IMR-90 (cell line): ENCODE data around the gene CAMK2D. TPM values are rescaled to one million over a fixed set of nuclear protein-coding genes. Genes with fewer than 3 reads are reported as not detected.

Source experiments
- ATAC-seq: fragments of 200-7000 bp; cut with Tn5 transposase; 2 replicates; pipeline ENCODE4 v1.9.1; 2020; ENCODE audit warnings: low read depth, mild to moderate bottlenecking, moderate library complexity
- BruUV-seq: library from RNA; stranded (reverse); fragments of 400-500 nt; replicated peaks from 2 replicates; lab custom pipeline; 2021; lab: Mats Ljungman, UMichigan
- CTCF ChIA-PET: fragments of 300-600 bp; formaldehyde crosslinking; extraction: SDS; loops from one replicate; lab custom pipeline; 2021; ENCODE audit warnings: antibody characterized with exemption; lab: Yijun Ruan, JAX
- POLR2A ChIA-PET: fragments of 300-600 bp; sonication (Branson Sonifier 250); formaldehyde crosslinking; loops from one replicate; lab custom pipeline; 2022; ENCODE audit warnings: antibody characterized with exemption; ENCODE audit not compliant: unreplicated experiment; lab: Charles Lee
- DNase-seq: peaks from one replicate; pipeline ENCODE4 v3.0.0; 2013
- H2AFZ ChIP-seq: replicated peaks from 2 replicates; pipeline ENCODE3; 2013; ENCODE audit warnings: low read length, mild to moderate bottlenecking; ENCODE audit not compliant: poor library complexity
- H2AK5ac ChIP-seq: 2 replicates; pipeline ENCODE4 v1.6.1; 2013; ENCODE audit warnings: low read depth, low read length, inconsistent platforms
- H2AK9ac ChIP-seq: replicated peaks from 2 replicates; pipeline ENCODE3; 2013; ENCODE audit warnings: mild to moderate bottlenecking, low read depth, low read length, moderate library complexity; ENCODE audit not compliant: poor library complexity
- H2BK120ac ChIP-seq: 2 replicates; pipeline ENCODE4 v1.6.1; 2013; ENCODE audit warnings: low read depth, low read length, inconsistent platforms
- H2BK15ac ChIP-seq: 3 replicates; pipeline ENCODE4 v1.6.1; 2013; ENCODE audit warnings: low read depth, low read length, inconsistent platforms
- H2BK20ac ChIP-seq: 2 replicates; pipeline ENCODE4 v1.6.1; 2013; ENCODE audit warnings: low read depth, mild to moderate bottlenecking, inconsistent platforms, low read length, moderate library complexity
- H2BK5ac ChIP-seq: 2 replicates; pipeline ENCODE4 v1.6.1; 2013; ENCODE audit warnings: mild to moderate bottlenecking, low read depth, low read length, inconsistent platforms; ENCODE audit not compliant: poor library complexity, severe bottlenecking
- H3K14ac ChIP-seq: replicated peaks from 2 replicates; pipeline ENCODE4 v1.6.1; 2013; ENCODE audit warnings: low read depth, low read length, inconsistent platforms
- H3K18ac ChIP-seq: 2 replicates; pipeline ENCODE4 v1.6.1; 2013; ENCODE audit warnings: low read depth, low read length, control low read depth
- H3K23ac ChIP-seq: 2 replicates; pipeline ENCODE4 v1.6.1; 2013; ENCODE audit warnings: low read depth, low read length, inconsistent platforms
- H3K27ac ChIP-seq: 2 replicates; pipeline ENCODE4 v1.5.1; 2013; ENCODE audit warnings: mild to moderate bottlenecking, control low read depth, low read length; ENCODE audit not compliant: insufficient read depth
- H3K27me3 ChIP-seq: 2 replicates; pipeline ENCODE4 v1.6.1; 2013; ENCODE audit warnings: low read length; ENCODE audit not compliant: control insufficient read depth, insufficient read depth
- H3K36me3 ChIP-seq: 2 replicates; pipeline ENCODE4 v1.6.1; 2013; ENCODE audit warnings: low read length, mixed read lengths; ENCODE audit not compliant: control insufficient read depth, insufficient read depth
- H3K4ac ChIP-seq: 2 replicates; pipeline ENCODE4 v1.6.1; 2013; ENCODE audit warnings: low read depth, low read length, inconsistent platforms
- H3K4me1 ChIP-seq: 2 replicates; pipeline ENCODE4 v1.6.1; 2013; ENCODE audit warnings: low read length, mixed read lengths; ENCODE audit not compliant: control insufficient read depth, insufficient read depth
- H3K4me2 ChIP-seq: 2 replicates; pipeline ENCODE4 v1.6.1; 2013; ENCODE audit warnings: low read depth, mild to moderate bottlenecking, control low read depth, low read length, moderate library complexity
- H3K4me3 ChIP-seq: 2 replicates; pipeline ENCODE4 v1.5.1; 2013; ENCODE audit warnings: low read depth, mild to moderate bottlenecking, control low read depth, low read length, moderate library complexity; ENCODE audit not compliant: insufficient read depth
- H3K56ac ChIP-seq: 2 replicates; pipeline ENCODE4 v1.6.1; 2013; ENCODE audit warnings: low read length, inconsistent platforms; ENCODE audit not compliant: insufficient read depth; ENCODE audit errors: extremely low read depth
- H3K79me1 ChIP-seq, 2 experiments: 2 replicates each; pipeline ENCODE4 v1.6.1; 2013; ENCODE audit warnings: low read length in 2 of 2, inconsistent platforms in 1 of 2, low read depth in 1 of 2
- H3K9ac ChIP-seq: 2 replicates; pipeline ENCODE4 v1.6.1; 2013; ENCODE audit warnings: low read depth, low read length, control low read depth
- H3K9me1 ChIP-seq: 2 replicates; pipeline ENCODE4 v1.6.1; 2013; ENCODE audit warnings: low read length, inconsistent platforms; ENCODE audit not compliant: insufficient read depth
- H3K9me3 ChIP-seq: 2 replicates; pipeline ENCODE4 v1.6.1; 2013; ENCODE audit warnings: low read length; ENCODE audit not compliant: control insufficient read depth, insufficient read depth
- H4K20me1 ChIP-seq: 2 replicates; pipeline ENCODE4 v1.6.1; 2013; ENCODE audit warnings: low read length, inconsistent platforms; ENCODE audit not compliant: insufficient read depth
- H4K5ac ChIP-seq: 2 replicates; pipeline ENCODE4 v1.6.1; 2013; ENCODE audit warnings: mild to moderate bottlenecking, low read depth, low read length, control low read depth
- H4K8ac ChIP-seq, 2 experiments: 2 replicates each; pipeline ENCODE4 v1.6.1; 2013; ENCODE audit warnings: low read depth in 2 of 2, low read length in 2 of 2, control low read depth in 1 of 2, inconsistent platforms in 1 of 2
- H4K91ac ChIP-seq: 2 replicates; pipeline ENCODE4 v1.6.1; 2013; ENCODE audit warnings: low read depth, low read length, inconsistent platforms; ENCODE audit not compliant: insufficient read depth
- MXI1 ChIP-seq: IDR thresholded peaks from 2 replicates; pipeline ENCODE4 v1.6.1; 2012; ENCODE audit warnings: low read depth, mild to moderate bottlenecking, low read length, moderate library complexity, borderline replicate concordance
- NFE2L2 ChIP-seq: fragments of 150-350 bp; IDR thresholded peaks from 2 replicates; pipeline ENCODE4 v1.6.1; 2016; ENCODE audit warnings: low read depth, mild to moderate bottlenecking, low read length
- RFX5 ChIP-seq: IDR thresholded peaks from 2 replicates; pipeline ENCODE4 v1.8.0; 2012; ENCODE audit warnings: low read depth, mild to moderate bottlenecking, low read length, moderate library complexity
- WGBS, 2 experiments: methylation state at CpG; one replicate each; pipeline versions ENCODE4 v1.1.5 to v1.1.7; 2013; ENCODE audit warnings: missing lambda C conversion rate in 2 of 2; ENCODE audit not compliant: insufficient read length in 1 of 2; ENCODE audit errors: extremely low coverage in 2 of 2; 5-methylcytosine and 5-hydroxymethylcytosine counted together
- dilution Hi-C: fragments of 300-500 bp; cut with HindIII; formaldehyde crosslinking; loops from one replicate; pipeline ENCODE4 v1.14.3; 2018; ENCODE audit warnings: low sequenced_read_pairs; ENCODE audit not compliant: unreplicated experiment
- in situ Hi-C: fragments of 300-500 bp; cut with MboI; formaldehyde crosslinking; loops from 3 replicates; pipeline ENCODE4 v1.14.3; 2019; ENCODE audit warnings: low sequenced_read_pairs, inconsistent platforms, mixed read lengths
- intact Hi-C: fragments of 100-400 bp; cut with micrococcal nuclease; formaldehyde crosslinking; loops from 2 replicates; pipeline ENCODE4 v1.10.0; 2022
- polyA plus RNA-seq, 3 experiments: library from polyadenylated mRNA; depleted of rRNA; stranded (reverse); fragments of >200 nt; gene quantifications; 2 replicates each; pipeline ENCODE4 v1.2.3, GENCODE V29; 2012; ENCODE audit warnings: low replicate concordance in 1 of 3
- total RNA-seq: library from RNA; depleted of rRNA; stranded (reverse); fragments of >200 nt; gene quantifications from 2 replicates; pipeline ENCODE4 v1.2.3, GENCODE V29; 2012

CAMK2D gene
- total and polyA plus RNA-seq, 2 of the 4 experiments (the other 2 are of a cell fraction) = 44.6 to 156 TPM

GRCh38 chr4:113718252-113718651 lies 43.3 kb downstream of the CAMK2D start:
- CTCF ChIA-PET = no interaction called here
- no peak overlapping the region for H3K56ac ChIP-seq
- H4K20me1 ChIP-seq = peaks cover 5% of the 10 kb centered on the region; the same call in 1 of the 2 replicates

More at GRCh38 chr4:113718252-113718651, 43.3 kb downstream of the CAMK2D start:
- WGBS, 2 experiments = no CpG with 5 or more reads among the region's 1 CpG
- Histone ChIP-seq H3K14ac (no peak overlapping the region), H2AK9ac (no peak overlapping the region), H2BK5ac (no peak overlapping the region), H4K91ac (no peak overlapping the region), H3K79me1 (peaks cover 15 to 47% of the 10 kb centered on the region in 2 experiments), H3K4ac (no peak overlapping the region), H3K36me3 (0 out of 2 replicates have a peak, but pooled peaks cover 1% of the 10 kb centered on the region), H3K18ac (no peak overlapping the region), H3K9me1 (0 out of 2 replicates have a peak, but pooled peaks cover 3% of the 10 kb centered on the region), H2AK5ac (no peak overlapping the region), H3K9ac (no peak overlapping the region), H3K9me3 (no peaks in the 10 kb centered on the region), H3K23ac (no peak overlapping the region), H3K27ac (no peak overlapping the region), H3K4me1 (0 out of 2 replicates have a peak, but pooled peaks cover 1% of the 10 kb centered on the region), H2BK20ac (no peak overlapping the region), H2AFZ (no peak overlapping the region), H3K4me2 (no peak overlapping the region), H4K5ac (no peak overlapping the region), H2BK15ac (no peak overlapping the region), H2BK120ac (no peak overlapping the region), H4K8ac (no peak overlapping the region), H3K4me3 (no peak overlapping the region), H3K27me3 (no peaks in the 10 kb centered on the region)
- DNase-seq (no peak), ATAC-seq (no peak)
- in situ Hi-C loops (no loop called here), dilution Hi-C loops (no loop called here), intact Hi-C loops (no loop called here)
- POLR2A ChIA-PET = interaction anchor here (0.6 kb wide), 1 partner anchor 693 kb away, joined by 3 read pairs; no protein-coding TSS in a partner anchor
- BruUV-seq = no TSS peak
- TF ChIP-seq NFE2L2 (no peak), RFX5 (no peak), MXI1 (no peak)
